NCI-H2029 treated with DMSO at 0.1 percent for 48 hours (cell line): ENCODE data around the gene RABL6.
A peak's percentile ranks its signal among the peaks of the same experiment; 100 is the strongest.
"Not testable (repeated sequence)": the region's sequence is repeated elsewhere in the genome, so short reads cannot be mapped to it uniquely, and the experiment has no call there.

Source experiments
- DNase-seq: peaks from one replicate; lab custom pipeline; 2025; lab: John Stamatoyannopoulos, UW

RABL6 gene, protein sequence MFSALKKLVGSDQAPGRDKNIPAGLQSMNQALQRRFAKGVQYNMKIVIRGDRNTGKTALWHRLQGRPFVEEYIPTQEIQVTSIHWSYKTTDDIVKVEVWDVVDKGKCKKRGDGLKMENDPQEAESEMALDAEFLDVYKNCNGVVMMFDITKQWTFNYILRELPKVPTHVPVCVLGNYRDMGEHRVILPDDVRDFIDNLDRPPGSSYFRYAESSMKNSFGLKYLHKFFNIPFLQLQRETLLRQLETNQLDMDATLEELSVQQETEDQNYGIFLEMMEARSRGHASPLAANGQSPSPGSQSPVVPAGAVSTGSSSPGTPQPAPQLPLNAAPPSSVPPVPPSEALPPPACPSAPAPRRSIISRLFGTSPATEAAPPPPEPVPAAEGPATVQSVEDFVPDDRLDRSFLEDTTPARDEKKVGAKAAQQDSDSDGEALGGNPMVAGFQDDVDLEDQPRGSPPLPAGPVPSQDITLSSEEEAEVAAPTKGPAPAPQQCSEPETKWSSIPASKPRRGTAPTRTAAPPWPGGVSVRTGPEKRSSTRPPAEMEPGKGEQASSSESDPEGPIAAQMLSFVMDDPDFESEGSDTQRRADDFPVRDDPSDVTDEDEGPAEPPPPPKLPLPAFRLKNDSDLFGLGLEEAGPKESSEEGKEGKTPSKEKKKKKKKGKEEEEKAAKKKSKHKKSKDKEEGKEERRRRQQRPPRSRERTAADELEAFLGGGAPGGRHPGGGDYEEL

DNA sequence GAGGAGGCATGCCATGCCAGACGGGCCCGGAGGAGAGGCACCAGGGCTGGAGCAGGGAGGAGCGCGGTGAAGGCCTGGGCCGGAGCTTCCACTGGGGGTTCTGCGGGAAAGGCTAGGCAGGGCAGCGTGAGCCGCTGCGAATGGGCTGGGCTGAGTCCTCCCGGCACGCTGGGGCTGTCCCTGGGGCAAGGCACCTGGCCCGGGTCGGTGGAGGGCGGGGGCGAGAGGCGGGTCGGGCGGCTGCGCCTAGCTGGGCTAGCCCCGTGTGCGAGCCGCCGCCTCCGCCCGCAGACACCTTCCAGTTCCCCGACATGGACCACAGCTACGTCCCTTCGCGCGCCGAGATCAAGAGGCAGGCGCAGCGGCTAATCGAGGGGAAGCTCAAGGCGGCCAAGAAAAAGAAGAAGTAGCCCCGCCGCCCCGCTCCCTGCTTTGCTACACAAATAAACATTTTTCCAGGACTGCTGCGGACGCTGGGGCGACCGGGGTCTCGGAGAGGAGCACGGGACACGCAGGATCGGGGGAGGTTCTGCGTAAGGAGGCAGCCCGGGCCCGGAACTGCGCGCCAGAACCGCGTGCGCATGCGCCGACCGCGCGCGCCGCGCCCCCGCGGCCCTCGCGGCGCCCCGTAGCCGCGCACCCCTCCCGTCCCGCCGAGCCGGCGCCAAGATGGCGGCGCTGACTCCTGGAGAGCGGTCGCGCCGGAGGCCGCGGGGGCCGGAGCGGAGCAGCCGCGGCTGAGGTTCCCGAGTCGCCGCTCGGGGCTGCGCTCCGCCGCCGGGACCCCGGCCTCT is at the start of gene RABL6:
TSS of gene RABL6 (plus strand) at position 668 of the 794 bp plus-strand sequence. CDS start 249 bp downstream, outside the sequence.
- no peak for DNase-seq

DNA sequence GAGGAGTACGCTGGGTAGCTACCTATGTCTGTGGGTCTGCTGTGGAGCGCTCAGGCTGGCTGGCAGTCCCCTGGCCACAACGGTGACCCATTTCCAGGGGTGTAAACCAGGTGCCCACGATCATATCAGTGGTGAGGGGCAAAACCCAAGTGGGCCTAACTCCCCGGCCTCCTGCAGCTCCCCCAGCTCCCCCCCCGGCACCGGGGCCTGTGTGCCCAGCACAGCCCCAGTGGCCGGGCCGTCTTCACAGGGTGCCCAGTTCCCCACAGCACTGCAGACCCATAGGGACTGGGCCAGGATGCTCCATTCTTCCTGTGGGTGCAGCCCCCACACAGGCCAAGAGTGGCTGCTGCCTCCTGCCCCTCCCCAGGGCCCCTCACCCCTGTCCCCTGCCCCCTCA is 48.7 kb upstream of the RABL6 start:
- DNase-seq: no peak

DNA sequence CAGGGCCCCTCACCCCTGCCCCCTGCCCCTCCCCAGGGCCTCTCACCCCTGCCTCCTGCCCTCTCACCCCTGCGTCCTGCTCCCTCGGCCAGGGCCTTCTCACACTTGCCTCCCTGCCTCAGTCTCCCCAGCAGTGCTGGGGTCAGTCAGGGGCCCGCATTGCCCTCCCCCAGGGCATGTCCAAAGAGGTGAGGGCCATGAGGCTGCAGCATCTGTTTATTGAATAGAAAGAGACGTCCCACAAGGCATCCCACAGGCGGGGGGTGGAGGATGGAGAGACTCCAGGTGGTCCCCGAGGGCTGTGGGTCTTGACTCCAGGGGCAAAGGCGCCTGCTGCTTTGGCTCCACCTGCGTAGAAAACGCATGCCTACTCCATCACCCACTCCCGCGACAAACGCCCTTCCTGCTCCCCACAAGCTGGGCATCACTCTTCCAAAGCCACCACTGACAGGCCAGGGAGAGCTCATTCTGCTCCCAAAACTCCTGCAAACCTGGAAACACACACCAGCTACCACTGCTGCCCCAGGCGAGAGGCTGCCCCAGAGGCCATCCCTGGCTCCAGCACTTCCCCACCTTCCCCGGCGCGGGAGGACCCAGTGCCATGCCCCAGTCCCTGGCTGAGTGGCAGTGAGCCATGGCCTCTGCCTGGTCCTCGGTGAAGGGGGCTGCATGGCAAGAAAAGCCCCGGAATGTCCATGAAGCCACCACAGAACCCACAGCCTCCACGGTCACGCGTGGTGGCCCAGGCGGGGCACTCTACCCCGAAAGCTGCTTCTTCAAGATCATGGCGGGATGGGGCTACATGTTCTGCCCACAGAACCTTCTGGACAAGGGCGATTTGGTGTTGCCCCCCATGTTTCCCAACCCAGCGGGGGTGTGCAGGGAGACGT is 48.1 kb upstream of the RABL6 start:
- no peak for DNase-seq

DNA sequence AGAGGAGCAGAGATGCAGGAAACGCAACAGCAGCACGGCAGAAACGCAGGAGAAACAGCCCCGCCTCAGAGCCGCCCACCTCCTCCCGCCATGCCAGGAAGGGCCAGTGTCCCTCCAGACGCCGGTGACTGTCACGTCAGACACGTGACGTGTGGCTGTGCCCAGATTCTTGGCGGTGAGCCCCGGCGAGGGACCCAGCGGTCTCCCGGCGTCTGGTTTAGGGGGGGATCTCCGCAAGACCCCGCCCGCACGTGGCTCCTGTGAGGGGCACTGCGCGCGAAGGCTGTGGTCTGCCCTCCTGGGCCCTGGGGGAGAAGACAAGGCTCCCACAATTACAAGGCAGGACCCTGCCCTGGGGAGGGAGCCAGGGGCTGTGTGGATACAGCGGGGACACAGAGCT is 47.3 kb upstream of the RABL6 start:
- DNase-seq: no peak

DNA sequence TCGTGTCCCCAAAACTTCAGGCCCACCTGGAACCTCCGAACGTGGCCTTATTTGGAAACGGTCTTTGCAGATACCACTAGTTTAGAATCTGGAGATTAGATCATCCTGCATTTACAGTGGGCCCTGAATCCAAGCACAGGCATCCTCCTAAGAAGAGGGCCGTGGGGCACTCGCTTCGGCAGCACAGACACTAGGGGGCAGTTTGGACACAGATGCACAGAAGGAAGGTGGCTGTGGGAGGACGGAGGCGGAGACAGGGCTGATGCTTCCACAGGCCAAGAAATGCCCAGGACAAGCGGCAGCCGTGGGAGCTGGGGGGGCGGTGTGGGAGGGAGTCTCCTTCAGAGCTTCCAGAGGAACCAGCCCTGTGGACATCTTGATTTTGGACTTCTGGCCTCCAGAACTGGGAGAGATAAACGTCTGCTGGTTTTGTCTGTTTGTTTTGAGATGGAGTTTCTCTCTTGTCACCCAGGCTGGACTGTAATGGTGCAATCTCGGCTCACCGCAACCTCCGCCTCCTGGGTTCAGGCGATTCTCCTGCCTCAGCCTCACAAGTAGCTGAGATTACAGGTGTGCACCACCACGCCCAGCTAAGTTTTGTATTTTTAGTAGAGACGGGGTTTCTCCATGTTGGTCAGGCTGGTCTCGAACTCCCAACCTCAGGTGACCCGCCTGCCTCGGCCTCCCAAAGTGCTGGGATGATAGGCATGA is 46.8 kb upstream of the RABL6 start:
- not testable (repeated sequence) for DNase-seq

DNA sequence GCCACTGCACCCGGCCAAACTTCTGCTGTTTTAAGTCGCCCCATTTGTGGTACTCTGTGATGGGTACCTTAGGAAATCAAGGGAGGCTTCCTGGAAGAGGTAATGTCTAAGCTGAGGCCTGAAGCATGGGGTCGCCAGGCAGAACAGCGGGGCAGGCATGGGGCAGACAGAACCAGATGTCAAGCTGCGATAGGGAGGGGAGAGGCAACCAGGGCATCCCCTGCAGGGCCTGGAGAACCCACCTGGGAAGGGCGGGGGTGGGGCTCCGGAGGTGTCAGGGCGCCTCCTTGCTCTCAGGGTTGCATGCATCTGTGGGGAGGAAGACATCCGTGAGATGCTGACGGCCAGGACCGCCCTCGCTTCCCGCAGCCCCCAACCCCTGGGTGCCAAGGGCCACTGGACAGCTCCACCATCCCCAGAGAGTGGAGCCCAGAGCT is 46.2 kb upstream of the RABL6 start:
- DNase-seq: no peak

DNA sequence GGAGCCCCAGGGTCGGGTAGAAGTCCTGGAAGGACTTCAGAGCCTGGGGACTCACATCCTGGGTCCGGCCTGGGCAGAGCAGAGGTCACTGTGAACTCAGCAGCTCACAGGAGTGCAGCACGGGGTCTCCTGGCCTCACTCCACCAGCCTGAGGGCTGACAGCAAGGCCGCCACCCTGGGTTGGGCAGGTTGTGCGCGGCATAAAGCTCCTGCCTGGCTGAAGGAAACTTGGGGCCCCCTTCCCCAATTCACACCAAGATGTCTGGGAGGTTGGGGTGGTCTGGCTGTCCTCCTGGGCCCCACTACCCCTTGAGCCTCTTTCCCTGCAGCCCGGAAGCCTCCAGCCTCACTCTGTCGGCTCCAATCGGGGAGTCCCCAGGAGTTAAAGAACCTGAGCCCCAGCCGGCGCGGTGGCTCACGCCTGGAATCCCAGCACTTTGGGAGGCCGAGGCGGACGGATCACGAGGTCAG is 45.5 kb upstream of the RABL6 start:
- DNase-seq: no peak

DNA sequence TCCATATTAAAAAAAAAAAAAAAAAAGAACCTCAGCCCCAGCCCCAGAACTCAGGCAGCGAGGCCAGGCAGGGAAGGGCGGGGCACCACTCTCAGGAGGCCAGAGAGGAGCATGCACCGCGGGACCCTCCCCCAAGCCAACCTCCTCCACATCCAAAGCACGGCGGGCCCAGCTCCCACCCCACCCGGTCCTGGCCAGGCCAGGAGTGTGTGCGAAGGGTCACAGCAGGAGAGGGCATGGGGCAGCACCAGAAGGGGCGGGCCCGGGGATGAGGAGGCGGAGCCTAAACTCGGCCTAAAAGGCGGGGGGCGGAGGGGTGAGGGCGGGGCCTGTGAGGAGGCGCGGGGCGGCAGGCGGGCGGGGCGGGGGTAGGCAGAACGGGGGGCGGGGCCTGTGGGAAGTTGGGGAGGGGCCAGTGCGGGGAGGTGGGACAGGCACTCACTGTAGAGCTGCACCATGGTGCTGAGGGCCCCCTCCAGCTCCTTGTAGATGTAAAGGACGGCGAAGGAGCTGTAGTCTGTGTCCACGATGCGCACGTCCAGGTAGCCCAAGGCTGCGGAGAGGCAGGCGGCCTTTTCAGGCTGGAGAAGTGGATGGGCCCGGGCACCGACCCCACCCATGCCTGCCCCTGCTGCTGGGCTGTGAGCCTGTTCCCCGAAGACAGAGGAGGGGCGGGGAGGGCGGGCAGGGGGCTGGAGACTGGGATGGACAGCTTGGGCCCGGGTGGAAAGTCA is 44.7 kb upstream of the RABL6 start:
- DNase-seq: no peak

DNA sequence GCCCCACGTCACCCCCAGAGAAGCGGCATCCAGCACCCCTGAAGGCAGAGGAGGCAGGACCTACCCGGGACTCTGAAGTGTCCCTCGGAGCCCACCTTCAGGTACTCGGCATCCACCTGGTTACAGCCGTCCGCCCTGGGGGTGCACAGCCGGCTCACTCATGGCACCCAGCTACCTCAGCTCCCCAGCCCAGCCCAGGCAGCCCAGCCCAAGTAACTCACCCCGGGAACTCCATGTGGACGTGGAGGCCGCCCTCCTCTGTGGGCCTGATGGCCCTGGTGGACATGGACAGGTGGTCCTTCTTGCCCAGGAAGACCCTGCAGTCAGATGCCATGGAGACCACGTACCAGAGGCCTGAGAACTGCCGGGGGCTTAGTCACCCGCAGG is 44.1 kb upstream of the RABL6 start:
- no peak for DNase-seq

DNA sequence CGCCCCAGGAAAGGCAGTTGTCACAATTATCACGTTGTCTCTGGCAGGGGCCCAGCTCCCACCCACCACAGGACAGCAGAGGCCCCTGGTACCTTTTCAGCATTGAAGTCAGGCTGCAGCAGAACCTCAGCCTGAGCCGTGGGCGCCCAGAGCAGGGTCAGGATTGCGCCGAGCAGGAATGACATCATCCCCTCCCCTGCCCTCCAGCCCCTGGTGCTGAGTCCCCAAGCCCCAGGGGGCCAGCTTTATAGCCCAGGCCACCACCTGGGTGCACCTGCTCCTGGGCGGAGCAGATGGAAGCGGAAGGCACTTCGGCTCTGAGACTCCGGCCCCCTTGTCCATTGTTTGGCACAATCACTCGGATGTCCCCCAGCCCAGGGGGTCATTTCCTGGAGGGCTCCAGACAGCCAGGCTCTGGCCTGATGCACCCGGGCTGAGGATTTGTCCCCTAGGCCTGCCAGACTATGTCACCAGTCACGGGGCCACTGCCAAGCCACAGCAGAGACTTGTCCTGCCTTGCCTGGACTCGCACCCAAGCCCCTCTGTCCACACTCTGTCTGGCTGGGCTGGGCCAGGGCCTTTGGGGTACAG is 43.4 kb upstream of the RABL6 start, which contains the start of gene LCN15:
TSS of gene LCN15 (minus strand) at position 218 of the 591 bp plus-strand sequence. CDS start at position 188, 30 bp downstream.
- no peak for DNase-seq

DNA sequence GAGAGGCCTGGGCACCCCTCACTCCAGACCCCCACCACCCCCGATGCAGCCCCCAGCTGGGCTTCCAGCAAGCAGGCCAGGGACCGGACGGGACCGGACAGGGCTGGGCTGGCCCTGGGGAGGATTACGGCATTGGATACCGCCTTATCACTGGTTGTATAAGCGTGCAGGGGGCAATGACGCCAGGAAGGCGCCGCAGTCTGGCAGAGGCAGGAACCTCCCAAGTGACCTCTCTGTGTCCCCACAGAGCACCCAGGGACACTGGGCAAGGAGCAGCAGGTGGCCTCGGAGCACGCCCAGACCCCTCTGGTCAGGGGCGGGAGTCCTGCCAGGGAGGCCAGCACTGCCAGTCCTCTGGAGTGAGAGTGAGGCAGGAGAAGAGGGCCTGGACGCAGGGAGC is 42.7 kb upstream of the RABL6 start:
- no peak for DNase-seq

DNA sequence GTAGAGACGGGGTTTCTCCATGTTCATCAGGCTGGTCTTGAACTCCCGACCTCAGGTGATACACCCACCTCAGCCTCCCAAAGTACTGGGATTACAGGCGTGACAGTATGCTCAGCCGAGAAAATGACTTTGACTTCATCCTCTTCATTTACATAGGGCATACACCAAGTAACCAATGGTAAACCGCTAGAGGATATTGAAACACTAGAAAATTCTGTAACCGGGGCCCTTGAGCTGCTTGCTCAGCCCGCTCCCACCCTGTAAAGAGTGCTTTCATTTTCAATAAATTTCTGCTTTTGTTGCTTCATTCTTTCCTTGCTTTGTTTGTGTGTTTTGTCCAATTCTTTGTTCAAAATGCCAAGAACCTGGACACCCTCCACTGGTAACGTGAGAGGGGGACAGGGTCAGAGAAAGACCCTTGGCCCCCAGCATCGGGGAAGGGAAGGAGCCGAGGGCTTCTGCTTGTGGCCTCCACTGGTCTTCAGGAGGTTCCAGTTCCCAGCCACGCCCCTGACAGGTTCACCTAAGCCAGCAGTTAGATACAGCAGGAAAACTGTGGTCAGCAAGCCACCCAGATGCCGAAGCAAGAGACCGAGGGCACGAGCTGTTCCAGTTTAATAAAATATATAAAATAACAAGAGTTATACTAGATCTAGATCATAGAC is 41.9 kb upstream of the RABL6 start:
- DNase-seq: not testable (repeated sequence)

DNA sequence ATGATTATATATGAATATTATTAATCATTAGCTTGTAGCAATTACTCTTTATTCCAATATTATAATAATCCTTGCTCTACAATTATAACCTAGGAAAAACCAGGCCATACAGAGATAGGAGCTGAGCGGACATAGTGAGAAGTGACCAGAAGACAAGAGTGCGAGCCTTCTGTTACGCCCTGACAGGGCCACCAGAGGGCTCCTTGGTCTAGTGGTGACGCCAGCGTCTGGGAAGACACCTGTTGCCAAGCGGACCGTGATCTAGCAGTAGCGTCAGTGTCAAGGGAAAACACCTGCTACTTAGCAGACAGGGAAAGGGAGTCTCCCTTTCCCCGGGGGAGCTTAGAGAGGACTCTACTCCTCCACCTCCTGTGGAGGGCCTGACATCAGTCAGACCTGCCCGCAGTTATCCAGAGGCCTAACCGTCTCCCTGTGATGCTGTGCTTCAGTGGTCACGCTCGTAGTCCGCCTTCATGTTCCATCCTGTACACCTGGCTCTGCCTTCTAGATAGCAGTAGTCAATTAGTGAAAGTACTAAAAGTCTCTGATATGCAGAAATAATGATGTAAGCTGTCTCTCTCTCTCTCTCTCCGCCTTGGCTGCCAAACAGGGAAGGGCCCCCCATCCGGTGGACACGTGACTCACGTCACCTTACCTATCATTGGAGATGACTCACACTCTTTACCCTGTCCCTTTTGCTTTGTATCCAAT is 41.2 kb upstream of the RABL6 start:
- peak; percentile 54 for DNase-seq

DNA sequence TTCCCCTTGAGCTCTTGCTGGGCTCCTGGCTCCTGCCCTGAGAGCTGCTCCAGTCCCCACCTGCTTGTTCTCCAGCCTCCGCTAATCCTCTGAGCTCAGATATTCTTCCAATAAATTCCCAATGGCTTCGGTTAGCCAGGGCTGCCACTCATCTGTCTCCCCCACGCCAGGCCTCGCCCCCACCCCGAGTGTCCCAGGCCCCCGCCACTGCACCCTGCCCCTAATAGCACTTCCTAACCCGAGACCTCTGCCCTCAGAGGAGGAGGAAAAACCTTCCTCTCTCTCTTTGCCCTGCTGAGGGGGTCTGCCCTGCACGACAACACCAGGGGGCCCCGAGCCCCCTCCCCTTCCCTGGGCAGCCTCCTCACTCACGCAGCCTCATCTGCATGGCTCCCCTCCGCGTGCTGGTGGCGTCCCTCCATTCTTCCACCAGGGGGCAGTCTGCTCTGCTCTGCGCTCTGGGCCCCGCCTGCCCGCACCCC is 38.0 kb upstream of the RABL6 start:
- no peak for DNase-seq

DNA sequence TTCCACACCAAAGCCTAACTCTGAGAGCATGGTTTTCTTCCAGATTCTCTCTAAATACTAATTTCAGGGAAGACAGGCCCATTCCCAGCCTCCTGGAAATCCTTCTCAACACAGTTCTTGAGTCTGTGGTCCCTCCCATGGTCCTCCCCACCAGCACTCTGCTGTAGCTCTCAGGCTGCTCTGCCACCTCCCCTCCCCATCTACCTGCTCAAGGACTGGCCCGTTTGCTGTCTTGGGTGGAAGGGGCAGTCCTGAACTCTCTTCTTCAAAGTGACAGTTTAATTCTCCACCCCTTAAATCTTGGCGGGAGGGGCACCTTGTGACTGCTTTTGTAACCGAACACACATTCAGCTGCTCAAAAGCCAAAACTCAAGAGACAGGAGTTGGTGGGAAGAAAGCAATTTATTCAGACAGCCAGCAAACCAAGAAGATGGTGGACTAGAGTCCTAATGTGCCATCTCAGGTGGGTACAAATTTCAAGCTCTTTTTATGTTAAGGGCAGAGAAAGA is 35.8 kb upstream of the RABL6 start:
- DNase-seq: no peak

DNA sequence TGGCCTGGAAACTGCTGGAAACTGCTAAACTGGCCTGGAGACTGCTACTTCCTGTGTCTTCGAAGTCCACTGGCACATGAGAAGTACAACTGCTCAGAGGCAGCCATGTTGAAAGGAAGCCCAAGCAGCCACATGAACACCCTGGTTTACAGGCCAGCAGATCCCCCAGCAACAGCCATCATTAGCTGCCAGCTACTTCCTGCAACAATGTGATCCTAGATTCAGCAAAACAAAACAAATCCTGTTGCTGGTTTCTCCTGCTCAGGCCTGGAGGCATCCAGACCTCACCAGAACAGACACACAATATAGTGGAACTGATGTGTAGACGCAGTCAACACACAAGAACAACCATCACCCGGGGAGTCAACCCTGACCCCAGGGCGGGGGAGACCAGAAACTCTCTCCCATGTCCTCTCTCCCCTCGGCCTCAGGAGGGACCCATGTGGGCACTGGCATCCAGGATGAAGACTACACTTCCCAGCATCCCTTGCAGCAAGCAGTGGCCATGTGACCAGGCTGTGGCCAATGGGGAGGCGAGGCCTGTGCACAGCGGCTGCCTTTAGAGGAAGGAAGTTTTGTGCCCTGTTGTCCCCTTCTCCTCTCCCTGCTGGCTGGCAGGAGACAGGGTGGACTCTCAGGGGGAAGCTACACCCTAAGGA is 34.2 kb upstream of the RABL6 start:
- DNase-seq: no peak

DNA sequence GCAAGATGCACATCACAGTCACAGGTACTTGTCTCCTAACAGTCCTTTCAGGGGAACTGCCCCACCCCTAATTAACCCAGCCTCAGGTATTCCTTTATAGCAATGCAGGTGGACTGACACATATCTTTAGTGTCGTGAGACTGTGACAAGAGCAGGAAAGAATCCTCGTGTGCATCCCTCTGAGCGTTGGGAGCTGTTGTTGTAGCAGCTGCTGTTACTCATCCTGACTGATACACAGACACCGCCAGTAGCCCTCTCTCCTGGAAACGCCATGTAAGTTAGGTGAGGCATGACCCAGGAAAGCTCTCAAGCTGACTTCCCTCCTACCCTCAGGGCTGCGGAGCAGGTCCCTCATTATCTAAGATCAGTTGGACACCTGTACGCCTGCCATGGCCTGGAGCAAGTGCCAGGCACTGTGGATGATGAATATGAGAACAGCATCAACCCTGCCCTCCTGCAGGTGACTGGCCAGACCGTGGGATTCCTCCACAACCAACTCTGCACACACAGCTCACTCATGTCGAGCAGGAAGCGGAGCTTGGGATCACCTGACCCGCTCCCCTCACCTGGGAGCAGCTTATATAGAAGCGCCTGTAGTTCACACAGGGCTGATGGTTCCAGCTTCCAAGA is 33.2 kb upstream of the RABL6 start:
- no peak for DNase-seq
